ENCODE measurements around the gene PLCXD1. TPM values are rescaled to one million over a fixed set of nuclear protein-coding genes. Genes with fewer than 3 reads are reported as not detected.

The PLCXD1 gene
- total and polyA plus RNA-seq, 2 experiments from 2014 or later, result 48.7 to 112 TPM

GRCh38 chrX:287670-288069 lies 6.5 kb downstream of the PLCXD1 start:
- no peak overlapping the region for H3K4me2 ChIP-seq
- H3K36me3 ChIP-seq (ENCODE audit: insufficient read depth), result peaks cover 72% of the 10 kb centered on the region
- no peak overlapping the region for H3K4me3 ChIP-seq
- no peak for ATAC-seq
- H3K4me3 Mint-ChIP-seq, result no peak overlapping the region
- H2AFZ ChIP-seq, result no peak overlapping the region
- H3K4me1 ChIP-seq (ENCODE audit: insufficient read depth), result no peaks in the 10 kb centered on the region; the same call in 1 of the 2 replicates
- H3K9me3 Mint-ChIP-seq, result peaks cover 5% of the 10 kb centered on the region; the same call in 1 of the 3 replicates
- peaks cover 88% of the 10 kb centered on the region for H3K36me3 Mint-ChIP-seq (ENCODE audit: low read depth)
- H3K79me2 ChIP-seq (replicated peaks; ENCODE audit: insufficient read depth), result peaks cover 56% of the 10 kb centered on the region
- no peak overlapping the region for H3K27ac ChIP-seq (ENCODE audit: low read depth)
- H3K27me3 Mint-ChIP-seq (ENCODE audit: insufficient read depth, low read depth, poor library complexity), result peaks cover 8% of the 10 kb centered on the region
- H3K27me3 ChIP-seq (ENCODE audit: insufficient read depth), result no peaks in the 10 kb centered on the region
- H3K4me1 Mint-ChIP-seq, result peaks cover 21% of the 10 kb centered on the region
- no peak overlapping the region for H3K27ac Mint-ChIP-seq
- H4K20me1 ChIP-seq (replicated peaks; ENCODE audit: insufficient read depth), result peaks cover 30% of the 10 kb centered on the region
- H3F3A ChIP-seq (replicated peaks; ENCODE audit: low read depth), result peaks cover 30% of the 10 kb centered on the region
- TF ChIP-seq ETS1 (IDR thresholded peaks at IDR 0.05) (no peak), EZH2 (IDR thresholded peaks at IDR 0.05; ENCODE audit: low read depth, unreplicated experiment) (no peak), STAT1 (IDR thresholded peaks at IDR 0.05; ENCODE audit: unreplicated experiment) (no peak), ZNF331 (CRISPR knock-in tag; IDR thresholded peaks at IDR 0.05; ENCODE audit: low read depth) (no peak), CTCF (conservative IDR thresholded peaks at IDR 0.05; ENCODE audit: low read depth in 2 of 2) (no peak), CREB1 (CRISPR knock-in tag; IDR thresholded peaks at IDR 0.05; ENCODE audit: low read depth) (no peak), ZNF114 (CRISPR knock-in tag; IDR thresholded peaks at IDR 0.05) (no peak), REST (IDR thresholded peaks at IDR 0.05; ENCODE audit: unreplicated experiment) (no peak), NANOG (IDR thresholded peaks at IDR 0.05; ENCODE audit: borderline replicate concordance) (no peak), JUNB (IDR thresholded peaks at IDR 0.05; ENCODE audit: unreplicated experiment) (no peak), POLR2AphosphoS5 (IDR thresholded peaks at IDR 0.05; ENCODE audit: low read depth) (no peak), ZNF462 (CRISPR knock-in tag; IDR thresholded peaks at IDR 0.05) (no peak)
- H3K9me2 ChIP-seq (ENCODE audit: insufficient read depth), result no peaks in the 10 kb centered on the region
- DNase-seq (ENCODE audit: low spot score), result no peak
